Fibroblast of pulmonary artery (primary cell): ENCODE measurements around the gene PPP1R3E.

Experiments
- DNase-seq: peaks from one replicate; pipeline ENCODE4 v3.0.0-alpha.2; 2010; ENCODE audit warnings: low read depth
- H3K4me3 ChIP-seq: replicated peaks from 2 replicates; pipeline ENCODE4 v1.5.1; 2011; ENCODE audit warnings: low read depth, mild to moderate bottlenecking, control low read depth, low read length, moderate library complexity
- TF ChIP-seq, protein P1 (sequence below): IDR thresholded peaks from 2 replicates; pipeline ENCODE4 v1.5.1; 2011; ENCODE audit warnings: mild to moderate bottlenecking, control low read depth, low read length, inconsistent platforms; ENCODE audit errors: missing control alignments

The PPP1R3E gene

GRCh38 chr14:23302290-23303225 is at the start of gene PPP1R3E:
Gene PPP1R3E, minus strand, starts transcription at chr14:23302859. Its CDS starts 283 bp downstream, at chr14:23302576.
- peak within 1 kb of the TSS; percentile 67 for H3K4me3 ChIP-seq
- TF ChIP-seq, protein P1, sequence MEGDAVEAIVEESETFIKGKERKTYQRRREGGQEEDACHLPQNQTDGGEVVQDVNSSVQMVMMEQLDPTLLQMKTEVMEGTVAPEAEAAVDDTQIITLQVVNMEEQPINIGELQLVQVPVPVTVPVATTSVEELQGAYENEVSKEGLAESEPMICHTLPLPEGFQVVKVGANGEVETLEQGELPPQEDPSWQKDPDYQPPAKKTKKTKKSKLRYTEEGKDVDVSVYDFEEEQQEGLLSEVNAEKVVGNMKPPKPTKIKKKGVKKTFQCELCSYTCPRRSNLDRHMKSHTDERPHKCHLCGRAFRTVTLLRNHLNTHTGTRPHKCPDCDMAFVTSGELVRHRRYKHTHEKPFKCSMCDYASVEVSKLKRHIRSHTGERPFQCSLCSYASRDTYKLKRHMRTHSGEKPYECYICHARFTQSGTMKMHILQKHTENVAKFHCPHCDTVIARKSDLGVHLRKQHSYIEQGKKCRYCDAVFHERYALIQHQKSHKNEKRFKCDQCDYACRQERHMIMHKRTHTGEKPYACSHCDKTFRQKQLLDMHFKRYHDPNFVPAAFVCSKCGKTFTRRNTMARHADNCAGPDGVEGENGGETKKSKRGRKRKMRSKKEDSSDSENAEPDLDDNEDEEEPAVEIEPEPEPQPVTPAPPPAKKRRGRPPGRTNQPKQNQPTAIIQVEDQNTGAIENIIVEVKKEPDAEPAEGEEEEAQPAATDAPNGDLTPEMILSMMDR: no peak
- peak; percentile 47 for DNase-seq

DNA sequence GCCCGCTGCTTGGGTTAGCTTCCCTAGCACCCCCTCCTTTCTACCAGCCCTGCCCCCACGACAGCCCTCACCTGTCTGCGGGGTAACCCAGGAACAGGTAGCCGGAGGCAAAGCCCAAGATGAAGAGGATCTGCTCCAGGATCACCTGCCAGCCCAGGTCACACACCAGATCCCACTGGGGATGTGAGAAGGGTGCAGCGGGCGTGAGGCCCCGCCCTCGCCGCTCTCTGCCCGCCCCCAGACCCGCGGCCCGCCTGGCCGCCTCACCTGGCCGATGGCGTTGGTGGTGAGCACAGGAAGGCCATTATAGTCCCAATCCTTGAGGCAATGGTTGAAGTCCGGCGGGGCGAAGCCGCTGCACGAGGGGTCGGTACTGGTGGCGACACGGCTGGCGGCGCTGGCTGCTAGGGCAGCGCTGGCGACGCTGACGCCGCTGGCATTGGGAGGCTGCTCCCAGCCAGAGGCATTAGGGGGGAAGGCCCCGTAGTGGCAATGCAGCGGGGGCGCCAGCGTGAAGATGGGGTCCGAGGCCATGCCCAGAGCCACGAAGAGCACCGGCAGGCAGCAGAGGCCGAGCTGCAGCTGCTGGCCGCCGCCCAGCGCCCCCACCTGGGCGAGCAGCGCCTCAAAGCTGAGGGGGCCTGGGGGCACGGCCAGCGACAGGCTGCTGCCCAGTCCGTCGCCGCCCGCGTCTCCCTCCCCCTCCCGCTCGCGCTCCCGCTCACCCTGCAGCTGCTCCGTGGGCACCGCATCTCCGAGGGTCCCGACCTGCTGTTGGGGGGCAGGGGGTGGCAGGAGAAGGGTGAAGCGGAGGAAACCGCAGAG is 49.2 kb upstream of the PPP1R3E start:
- peak overlapping the region; percentile 66 for H3K4me3 ChIP-seq
- TF ChIP-seq, protein P1: no peak
- no peak for DNase-seq

- TF ChIP-seq, protein P1: no peak
- H3K4me3 ChIP-seq: no peak overlapping the region
Observed at GRCh38 chr14:23349156-23349845, 46.6 kb upstream of the PPP1R3E start.

DNA sequence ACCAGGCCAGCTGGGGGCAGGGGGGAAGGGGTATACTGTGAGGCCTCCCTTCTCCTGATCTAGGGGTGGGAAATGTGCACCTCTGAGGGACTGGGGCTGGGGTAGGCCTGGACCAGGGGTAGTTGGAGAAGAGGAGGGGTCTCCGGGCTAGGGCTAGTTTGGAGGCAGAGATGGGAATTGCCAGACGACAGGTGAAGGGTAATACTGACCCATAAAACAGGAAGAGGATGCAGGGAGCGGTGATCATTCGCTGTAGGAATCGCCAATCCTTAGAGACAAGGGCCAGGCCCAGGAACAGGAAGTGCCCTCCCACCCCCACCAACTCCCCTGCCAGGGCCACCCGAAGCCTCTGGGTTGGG is 45.6 kb upstream of the PPP1R3E start:
- no peak overlapping the region for H3K4me3 ChIP-seq
- TF ChIP-seq, protein P1: no peak
- no peak for DNase-seq

More at GRCh38 chr14:23349156-23349845, 46.6 kb upstream of the PPP1R3E start:
- no peak for DNase-seq

DNA sequence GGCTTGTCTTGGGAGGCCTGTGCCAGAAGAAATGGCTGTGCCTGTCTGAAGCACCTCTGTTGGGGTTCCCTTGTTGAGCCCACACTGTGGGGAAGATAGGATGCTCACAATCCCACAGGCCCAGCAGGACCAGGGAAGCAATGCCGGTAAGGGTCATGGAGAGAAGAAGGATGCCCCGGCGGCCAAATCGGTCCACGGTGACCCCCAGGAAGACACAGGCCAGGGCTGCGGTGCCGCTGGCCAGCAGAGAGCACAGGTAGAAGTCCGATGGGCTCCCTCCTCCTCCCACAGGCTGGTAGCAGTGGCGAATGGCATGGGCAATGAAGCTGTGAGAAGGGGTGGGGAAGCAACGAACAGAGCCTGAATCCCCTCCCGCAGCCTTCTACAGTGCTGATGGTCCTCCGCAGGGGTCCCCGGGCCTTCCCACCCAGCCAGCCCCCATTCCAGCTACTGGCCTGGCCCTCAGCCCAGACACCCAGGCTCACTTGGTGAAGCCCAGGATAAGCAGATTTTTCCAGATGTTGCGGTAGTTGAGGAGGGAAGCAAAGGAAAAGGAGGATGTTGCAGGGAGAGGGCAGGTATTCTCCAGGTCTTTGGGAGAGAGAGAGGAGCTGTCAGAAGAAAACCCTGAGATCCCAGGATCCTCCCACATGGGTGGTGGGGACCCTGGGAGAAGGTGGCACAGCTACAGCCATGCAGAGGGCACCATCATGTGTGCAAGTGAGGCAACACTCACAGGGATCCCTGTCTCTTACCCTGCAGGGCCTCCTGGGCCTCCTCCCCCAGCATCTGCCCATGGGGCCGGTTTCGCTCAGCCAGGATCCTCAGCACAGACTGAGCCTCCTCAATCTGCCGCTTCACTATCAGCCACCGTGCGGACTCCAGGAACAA is 45.0 kb upstream of the PPP1R3E start:
- TF ChIP-seq, protein P1: no peak
- no peak for DNase-seq
- H3K4me3 ChIP-seq: no peak overlapping the region
